HG02981 (cell line): Measurements from ENCODE around the gene DUSP2.

ENCODE experiments used
- ATAC-seq: cut with Tn5 transposase; IDR thresholded peaks from one replicate; pipeline ENCODE4 v1.9.1; 2021; ENCODE audit warnings: mild to moderate bottlenecking, moderate library complexity; ENCODE audit not compliant: unreplicated experiment

Gene DUSP2

GRCh38 chr2:96104487-96104861 lies 40.8 kb downstream of the DUSP2 start:
- ATAC-seq = no peak

GRCh38 chr2:96103761-96104486 lies 41.3 kb downstream of the DUSP2 start:
- ATAC-seq = no peak

GRCh38 chr2:96103187-96103601 lies 42.0 kb downstream of the DUSP2 start:
- no peak for ATAC-seq

- ATAC-seq = no peak
Observed at GRCh38 chr2:96102596-96103186, 42.5 kb downstream of the DUSP2 start.

GRCh38 chr2:96100893-96101304 lies 44.3 kb downstream of the DUSP2 start:
- ATAC-seq = no peak

GRCh38 chr2:96099861-96100798 lies 45.1 kb downstream of the DUSP2 start:
- ATAC-seq = no peak

- ATAC-seq = no peak
Observed at GRCh38 chr2:96098900-96099590, 46.2 kb downstream of the DUSP2 start.

- no peak for ATAC-seq
Observed at GRCh38 chr2:96097951-96098823, 47.1 kb downstream of the DUSP2 start.

GRCh38 chr2:96097441-96097840 lies 47.8 kb downstream of the DUSP2 start:
- no peak for ATAC-seq

GRCh38 chr2:96095116-96095636 lies 50.1 kb downstream of the DUSP2 start:
- no peak for ATAC-seq

- no peak for ATAC-seq
Observed at GRCh38 chr2:96093528-96093927, 51.7 kb downstream of the DUSP2 start.
